HEK293T (cell line): ENCODE measurements around the gene MACROD1.

Experiments
- BHLHE40 ChIP-seq: fragments of 450-650 bp; IDR thresholded peaks from 2 replicates; pipeline ENCODE4 v1.6.1; 2016; ENCODE audit warnings: mild to moderate bottlenecking, moderate library complexity, borderline replicate concordance
- ELF4 ChIP-seq: fragments of 450-650 bp; IDR thresholded peaks from 2 replicates; pipeline ENCODE4 v1.6.1; 2017; ENCODE audit warnings: antibody characterized with exemption
- FOXA1 ChIP-seq: fragments of 450-650 bp; IDR thresholded peaks from 2 replicates; pipeline ENCODE4 v1.6.1; 2016; ENCODE audit warnings: mild to moderate bottlenecking
- NFRKB ChIP-seq: fragments of 450-650 bp; IDR thresholded peaks from 2 replicates; pipeline ENCODE4 v1.6.1; 2016; ENCODE audit warnings: mild to moderate bottlenecking, moderate library complexity
- SP1 ChIP-seq: fragments of 450-650 bp; IDR thresholded peaks from 2 replicates; pipeline ENCODE4 v1.6.1; 2017
- SUZ12 ChIP-seq: fragments of 450-650 bp; IDR thresholded peaks from 2 replicates; pipeline ENCODE4 v1.6.1; 2016; ENCODE audit warnings: mild to moderate bottlenecking
- TARDBP ChIP-seq: fragments of 450-650 bp; IDR thresholded peaks from 2 replicates; pipeline ENCODE4 v1.6.1; 2016

- TF ChIP-seq SUZ12 (no peak), FOXA1 (no peak), SP1 (no peak), ELF4 (no peak), BHLHE40 (no peak), TARDBP (no peak), NFRKB (no peak)
These were observed 140.7 kb downstream of the MACROD1 start for GRCh38 chr11:64025205-64025604.
